ENCODE data around the gene NHSL2. TPM values are rescaled to one million over a fixed set of nuclear protein-coding genes. Genes with fewer than 3 reads are reported as not detected.

The NHSL2 gene
- total and polyA plus RNA-seq, 4 donors: 1.4 to 9.9 (median 4.7) TPM

DNA sequence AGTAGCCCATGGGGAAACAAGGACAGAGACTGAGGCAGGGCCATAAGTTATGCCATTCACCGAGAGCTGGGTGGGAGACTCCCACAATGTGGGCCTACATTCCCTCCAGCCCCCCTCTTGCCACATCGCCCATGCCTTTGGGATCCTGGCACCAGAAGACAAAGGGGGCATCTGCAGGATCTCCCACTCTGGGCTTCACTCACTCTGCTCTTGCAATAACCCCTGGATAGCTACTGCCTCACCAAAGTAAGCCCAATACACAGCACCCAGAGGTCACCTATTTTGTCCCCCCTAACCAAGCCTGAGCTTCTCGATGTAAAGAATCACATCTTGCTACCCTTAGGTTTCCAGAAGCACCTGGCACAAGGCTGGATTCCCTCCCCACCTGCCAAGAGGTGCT lies 221.8 kb downstream of the NHSL2 start:
- WGBS, 2 donors: 75 to 90% methylated on average over 2 to 3 of the region's 3 CpGs
- TF ChIP-seq, protein P1, sequence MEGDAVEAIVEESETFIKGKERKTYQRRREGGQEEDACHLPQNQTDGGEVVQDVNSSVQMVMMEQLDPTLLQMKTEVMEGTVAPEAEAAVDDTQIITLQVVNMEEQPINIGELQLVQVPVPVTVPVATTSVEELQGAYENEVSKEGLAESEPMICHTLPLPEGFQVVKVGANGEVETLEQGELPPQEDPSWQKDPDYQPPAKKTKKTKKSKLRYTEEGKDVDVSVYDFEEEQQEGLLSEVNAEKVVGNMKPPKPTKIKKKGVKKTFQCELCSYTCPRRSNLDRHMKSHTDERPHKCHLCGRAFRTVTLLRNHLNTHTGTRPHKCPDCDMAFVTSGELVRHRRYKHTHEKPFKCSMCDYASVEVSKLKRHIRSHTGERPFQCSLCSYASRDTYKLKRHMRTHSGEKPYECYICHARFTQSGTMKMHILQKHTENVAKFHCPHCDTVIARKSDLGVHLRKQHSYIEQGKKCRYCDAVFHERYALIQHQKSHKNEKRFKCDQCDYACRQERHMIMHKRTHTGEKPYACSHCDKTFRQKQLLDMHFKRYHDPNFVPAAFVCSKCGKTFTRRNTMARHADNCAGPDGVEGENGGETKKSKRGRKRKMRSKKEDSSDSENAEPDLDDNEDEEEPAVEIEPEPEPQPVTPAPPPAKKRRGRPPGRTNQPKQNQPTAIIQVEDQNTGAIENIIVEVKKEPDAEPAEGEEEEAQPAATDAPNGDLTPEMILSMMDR (IDR thresholded peaks at IDR 0.05; ENCODE audit: control extremely low read depth, extremely low read depth): no peak
- Histone ChIP-seq H3K9ac (ENCODE audit: insufficient read depth in 1 of 2, low read length in 2 of 2) (no peak overlapping the region), H3K4me3 (no peak overlapping the region), H3K27ac (ENCODE audit: low read depth in 1 of 2, low read length in 1 of 2) (no peak overlapping the region), H3K27me3 (ENCODE audit: control insufficient read depth in 3 of 3, insufficient read depth in 3 of 3, low read length in 2 of 3) (peaks cover 0 to 10% (median 2%) of the 10 kb centered on the region in 3 donors), H3K36me3 (ENCODE audit: control insufficient read depth in 4 of 4, insufficient read depth in 4 of 4, low read length in 4 of 4) (no peaks in the 10 kb centered on the region), H3K9me3 (ENCODE audit: control insufficient read depth in 4 of 4, insufficient read depth in 3 of 4, low read length in 3 of 4) (no peaks in the 10 kb centered on the region), H3K4me1 (ENCODE audit: control insufficient read depth in 5 of 5, insufficient read depth in 5 of 5, low read length in 5 of 5) (peaks cover 0 to 13% (median 0%) of the 10 kb centered on the region in 5 donors)
- DNase-seq: no peak
- no peak for ATAC-seq (ENCODE audit: insufficient read depth, low FRiP score)

DNA sequence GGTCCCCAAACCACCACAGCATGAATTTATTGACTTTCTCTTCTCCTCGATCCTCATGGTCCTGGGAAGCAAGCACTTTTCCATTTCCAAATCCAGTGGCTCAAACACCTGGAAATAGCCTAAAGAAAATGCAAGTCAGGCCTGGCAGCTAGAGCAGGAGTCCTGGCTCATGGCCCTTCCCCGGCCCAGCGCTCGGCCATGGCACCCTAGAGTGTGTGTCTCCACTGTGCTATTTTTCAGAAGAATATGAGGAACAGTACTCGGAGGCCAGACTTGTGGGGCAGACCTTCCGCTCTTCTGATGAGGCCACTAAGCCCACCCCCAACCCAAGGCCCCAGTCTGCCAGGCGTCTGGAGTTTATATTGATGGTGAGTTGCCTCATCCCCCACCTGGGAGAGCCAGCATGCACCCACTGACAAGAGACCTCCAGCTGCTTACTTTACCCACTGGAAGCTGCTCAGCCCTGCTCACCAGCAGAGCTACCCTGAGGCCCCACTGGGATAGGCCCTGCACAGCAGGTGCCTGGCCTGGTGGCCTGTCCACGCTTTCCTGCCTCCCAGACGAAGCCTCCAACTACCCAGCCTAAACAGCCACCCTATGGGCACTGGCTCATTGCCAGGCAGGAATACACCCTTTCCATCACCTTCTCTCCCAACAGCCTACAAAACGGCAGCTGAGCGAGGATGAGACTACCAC lies 223.4 kb downstream of the NHSL2 start:
- no peak for DNase-seq
- TF ChIP-seq, protein P1 (IDR thresholded peaks at IDR 0.05; ENCODE audit: control extremely low read depth, extremely low read depth): no peak
- H3K9ac ChIP-seq (ENCODE audit: insufficient read depth in 1 of 2, low read length in 2 of 2): no peak overlapping the region
- no peak overlapping the region for H3K4me3 ChIP-seq
- H3K4me1 ChIP-seq (ENCODE audit: control insufficient read depth in 5 of 5, insufficient read depth in 5 of 5, low read length in 5 of 5): peaks cover 0 to 6% (median 0%) of the 10 kb centered on the region in 5 donors
- no peak for ATAC-seq (ENCODE audit: insufficient read depth, low FRiP score)
- peaks cover 0 to 5% (median 2%) of the 10 kb centered on the region in 3 donors for H3K27me3 ChIP-seq (ENCODE audit: control insufficient read depth in 3 of 3, insufficient read depth in 3 of 3, low read length in 2 of 3)
- H3K36me3 ChIP-seq (ENCODE audit: control insufficient read depth in 4 of 4, insufficient read depth in 4 of 4, low read length in 4 of 4): peaks cover 0 to 2% (median 0%) of the 10 kb centered on the region in 4 donors
- WGBS, 2 donors: 88 to 99% methylated on average over 11 of the region's 11 CpGs
- H3K27ac ChIP-seq (ENCODE audit: low read depth in 1 of 2, low read length in 1 of 2): no peak overlapping the region
- no peaks in the 10 kb centered on the region for H3K9me3 ChIP-seq (ENCODE audit: control insufficient read depth in 4 of 4, insufficient read depth in 3 of 4, low read length in 3 of 4)

DNA sequence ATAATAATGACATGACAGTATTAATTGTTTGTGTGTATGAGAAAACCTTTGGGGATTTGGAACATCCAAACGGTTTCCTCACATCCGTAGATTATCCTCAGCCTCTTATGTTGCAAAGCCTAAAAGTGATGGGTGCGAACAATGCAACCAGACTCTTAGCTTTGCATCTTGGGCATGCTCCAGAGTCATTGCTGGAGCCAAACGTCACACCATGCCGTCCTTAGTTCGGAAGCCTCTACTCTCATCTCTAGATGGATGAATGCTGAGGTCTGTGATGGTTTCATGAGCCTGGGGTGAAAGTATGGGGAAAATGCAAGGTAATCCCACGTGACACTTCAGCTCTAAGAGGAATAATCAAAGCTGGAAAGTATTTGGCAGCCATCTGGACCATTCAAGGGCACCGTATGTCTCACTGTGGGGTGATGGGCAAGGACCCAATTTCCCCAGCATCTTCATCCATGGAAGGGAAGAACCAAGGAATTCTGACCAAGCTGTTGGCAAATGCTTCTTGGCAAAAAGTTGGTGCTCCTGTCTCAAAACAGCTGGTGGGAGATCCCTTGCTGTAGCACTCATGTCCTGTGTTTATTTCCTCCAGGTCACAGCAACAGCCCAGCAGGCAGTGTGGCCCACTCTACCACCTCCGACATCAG lies 227.3 kb downstream of the NHSL2 start:
- Histone ChIP-seq H3K9ac (ENCODE audit: insufficient read depth in 1 of 2, low read length in 2 of 2) (no peak overlapping the region), H3K4me3 (no peak overlapping the region), H3K9me3 (ENCODE audit: control insufficient read depth in 4 of 4, insufficient read depth in 3 of 4, low read length in 3 of 4) (no peaks in the 10 kb centered on the region), H3K36me3 (ENCODE audit: control insufficient read depth in 4 of 4, insufficient read depth in 4 of 4, low read length in 4 of 4) (peaks cover 0 to 2% (median 0%) of the 10 kb centered on the region in 4 donors), H3K27me3 (ENCODE audit: control insufficient read depth in 3 of 3, insufficient read depth in 3 of 3, low read length in 2 of 3) (peaks cover 0 to 8% (median 6%) of the 10 kb centered on the region in 3 donors), H3K27ac (ENCODE audit: low read depth in 1 of 2, low read length in 1 of 2) (no peak overlapping the region), H3K4me1 (ENCODE audit: control insufficient read depth in 5 of 5, insufficient read depth in 5 of 5, low read length in 5 of 5) (no peaks in the 10 kb centered on the region)
- 79 to 89% methylated on average over 9 of the region's 9 CpGs for WGBS, 2 donors
- ATAC-seq (ENCODE audit: insufficient read depth, low FRiP score) (no peak), DNase-seq (no peak)
- TF ChIP-seq, protein P1 (IDR thresholded peaks at IDR 0.05; ENCODE audit: control extremely low read depth, extremely low read depth): no peak
